ENCODE data around the gene NKX3-2.

Gene NKX3-2

DNA sequence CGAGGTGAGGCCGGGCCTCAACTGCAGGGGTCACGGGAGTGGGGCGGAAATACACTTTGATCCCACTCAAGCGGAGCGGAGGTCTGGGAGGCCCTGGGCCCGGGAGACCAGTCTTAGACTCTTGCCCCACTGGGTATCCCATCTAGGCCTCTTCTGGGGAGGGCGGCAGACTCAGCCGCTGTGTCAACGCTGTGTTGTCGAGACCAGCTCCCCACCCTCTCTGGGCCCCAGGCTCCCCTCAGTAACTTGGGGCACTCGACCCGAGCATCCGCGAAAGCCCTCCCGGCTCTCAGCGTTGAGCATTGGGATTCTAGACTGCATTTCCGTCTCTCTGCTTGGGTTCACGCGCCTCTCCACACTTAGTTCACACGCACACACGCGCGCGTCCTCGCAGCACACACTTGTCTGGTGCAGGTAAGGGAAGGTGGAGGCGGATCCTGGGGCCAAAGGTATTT is 1.7 kb downstream of the NKX3-2 start:
- no peak for ATAC-seq
- TF ChIP-seq, protein P1, sequence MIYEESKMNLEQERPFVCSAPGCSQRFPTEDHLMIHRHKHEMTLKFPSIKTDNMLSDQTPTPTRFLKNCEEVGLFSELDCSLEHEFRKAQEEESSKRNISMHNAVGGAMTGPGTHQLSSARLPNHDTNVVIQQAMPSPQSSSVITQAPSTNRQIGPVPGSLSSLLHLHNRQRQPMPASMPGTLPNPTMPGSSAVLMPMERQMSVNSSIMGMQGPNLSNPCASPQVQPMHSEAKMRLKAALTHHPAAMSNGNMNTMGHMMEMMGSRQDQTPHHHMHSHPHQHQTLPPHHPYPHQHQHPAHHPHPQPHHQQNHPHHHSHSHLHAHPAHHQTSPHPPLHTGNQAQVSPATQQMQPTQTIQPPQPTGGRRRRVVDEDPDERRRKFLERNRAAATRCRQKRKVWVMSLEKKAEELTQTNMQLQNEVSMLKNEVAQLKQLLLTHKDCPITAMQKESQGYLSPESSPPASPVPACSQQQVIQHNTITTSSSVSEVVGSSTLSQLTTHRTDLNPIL (CRISPR knock-in tag; IDR thresholded peaks at IDR 0.05; ENCODE audit: low read depth): no peak
- TF ChIP-seq ZFP3 (CRISPR knock-in tag; IDR thresholded peaks at IDR 0.05): no peak
- TF ChIP-seq, protein P2, sequence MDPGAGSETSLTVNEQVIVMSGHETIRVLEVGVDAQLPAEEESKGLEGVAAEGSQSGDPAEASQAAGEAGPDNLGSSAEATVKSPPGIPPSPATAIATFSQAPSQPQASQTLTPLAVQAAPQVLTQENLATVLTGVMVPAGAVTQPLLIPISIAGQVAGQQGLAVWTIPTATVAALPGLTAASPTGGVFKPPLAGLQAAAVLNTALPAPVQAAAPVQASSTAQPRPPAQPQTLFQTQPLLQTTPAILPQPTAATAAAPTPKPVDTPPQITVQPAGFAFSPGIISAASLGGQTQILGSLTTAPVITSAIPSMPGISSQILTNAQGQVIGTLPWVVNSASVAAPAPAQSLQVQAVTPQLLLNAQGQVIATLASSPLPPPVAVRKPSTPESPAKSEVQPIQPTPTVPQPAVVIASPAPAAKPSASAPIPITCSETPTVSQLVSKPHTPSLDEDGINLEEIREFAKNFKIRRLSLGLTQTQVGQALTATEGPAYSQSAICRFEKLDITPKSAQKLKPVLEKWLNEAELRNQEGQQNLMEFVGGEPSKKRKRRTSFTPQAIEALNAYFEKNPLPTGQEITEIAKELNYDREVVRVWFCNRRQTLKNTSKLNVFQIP (CRISPR knock-in tag; IDR thresholded peaks at IDR 0.05; ENCODE audit: borderline replicate concordance, low read depth): no peak
- no peak for TF ChIP-seq ISL1 (CRISPR knock-in tag; IDR thresholded peaks at IDR 0.05)
- TF ChIP-seq ZFP30 (CRISPR knock-in tag; IDR thresholded peaks at IDR 0.05): no peak
- TF ChIP-seq BACH2 (CRISPR knock-in tag; IDR thresholded peaks at IDR 0.05; ENCODE audit: borderline replicate concordance): no peak
- TF ChIP-seq ZNF70 (CRISPR knock-in tag; IDR thresholded peaks at IDR 0.05): no peak
- TF ChIP-seq GLIS3 (CRISPR knock-in tag; IDR thresholded peaks at IDR 0.05): no peak
- TF ChIP-seq OSR1 (CRISPR knock-in tag; IDR thresholded peaks at IDR 0.05): no peak
- no peak for TF ChIP-seq TOX (CRISPR knock-in tag; IDR thresholded peaks at IDR 0.05; ENCODE audit: borderline replicate concordance)

DNA sequence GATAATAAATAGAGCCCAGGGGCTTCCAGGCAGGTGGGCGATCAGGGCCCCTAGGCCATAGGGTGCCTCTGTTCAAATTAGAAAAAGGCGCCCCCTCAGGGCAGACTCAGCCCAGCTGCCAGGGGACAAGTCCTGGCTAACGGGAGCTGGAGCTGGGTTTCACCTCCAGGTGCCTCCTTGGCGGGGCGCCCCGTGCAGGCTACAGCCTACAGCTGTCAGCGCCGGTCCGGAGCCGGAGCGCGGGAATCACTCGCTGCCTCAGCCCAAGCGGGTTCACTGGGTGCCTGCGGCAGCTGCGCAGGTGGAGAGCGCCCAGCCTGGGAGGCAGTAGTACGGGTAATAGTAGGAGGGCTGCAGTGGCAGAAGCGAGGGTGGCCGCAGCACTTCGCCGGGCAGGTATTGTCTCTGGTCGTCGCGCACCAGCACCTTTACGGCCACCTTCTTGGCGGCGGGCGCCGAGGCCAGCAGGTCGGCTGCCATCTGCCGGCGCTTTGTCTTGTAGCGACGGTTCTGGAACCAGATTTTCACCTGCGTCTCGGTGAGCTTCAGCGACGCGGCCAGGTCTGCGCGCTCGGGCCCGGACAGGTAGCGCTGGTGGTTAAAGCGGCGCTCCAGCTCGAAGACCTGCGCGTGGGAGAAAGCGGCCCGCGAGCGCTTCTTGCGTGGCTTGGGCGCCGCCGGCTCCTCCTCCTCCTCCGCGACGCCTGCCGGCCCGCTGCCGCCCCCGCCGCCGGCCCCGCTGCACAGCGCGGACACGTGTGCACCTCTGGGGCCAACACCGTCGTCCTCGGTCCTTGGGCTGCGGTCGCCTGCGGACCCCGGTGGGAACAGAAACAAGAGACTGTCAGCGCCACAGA is 2.4 kb downstream of the NKX3-2 start:
- no peak for TF ChIP-seq OSR1 (CRISPR knock-in tag; IDR thresholded peaks at IDR 0.05)
- no peak for TF ChIP-seq ISL1 (CRISPR knock-in tag; IDR thresholded peaks at IDR 0.05)
- no peak for TF ChIP-seq CSDC2 (CRISPR knock-in tag; IDR thresholded peaks at IDR 0.05)
- TF ChIP-seq, protein P3, sequence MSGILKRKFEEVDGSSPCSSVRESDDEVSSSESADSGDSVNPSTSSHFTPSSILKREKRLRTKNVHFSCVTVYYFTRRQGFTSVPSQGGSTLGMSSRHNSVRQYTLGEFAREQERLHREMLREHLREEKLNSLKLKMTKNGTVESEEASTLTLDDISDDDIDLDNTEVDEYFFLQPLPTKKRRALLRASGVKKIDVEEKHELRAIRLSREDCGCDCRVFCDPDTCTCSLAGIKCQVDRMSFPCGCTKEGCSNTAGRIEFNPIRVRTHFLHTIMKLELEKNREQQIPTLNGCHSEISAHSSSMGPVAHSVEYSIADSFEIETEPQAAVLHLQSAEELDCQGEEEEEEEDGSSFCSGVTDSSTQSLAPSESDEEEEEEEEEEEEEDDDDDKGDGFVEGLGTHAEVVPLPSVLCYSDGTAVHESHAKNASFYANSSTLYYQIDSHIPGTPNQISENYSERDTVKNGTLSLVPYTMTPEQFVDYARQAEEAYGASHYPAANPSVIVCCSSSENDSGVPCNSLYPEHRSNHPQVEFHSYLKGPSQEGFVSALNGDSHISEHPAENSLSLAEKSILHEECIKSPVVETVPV (CRISPR knock-in tag; IDR thresholded peaks at IDR 0.05): no peak
- TF ChIP-seq, protein P2 (CRISPR knock-in tag; IDR thresholded peaks at IDR 0.05; ENCODE audit: borderline replicate concordance, low read depth): no peak
- no peak for TF ChIP-seq BACH2 (CRISPR knock-in tag; IDR thresholded peaks at IDR 0.05; ENCODE audit: borderline replicate concordance)
- TF ChIP-seq PPARA (CRISPR knock-in tag; IDR thresholded peaks at IDR 0.05; ENCODE audit: borderline replicate concordance): no peak
- TF ChIP-seq GLIS3 (CRISPR knock-in tag; IDR thresholded peaks at IDR 0.05): no peak
- TF ChIP-seq TOX (CRISPR knock-in tag; IDR thresholded peaks at IDR 0.05; ENCODE audit: borderline replicate concordance): no peak
- TF ChIP-seq ARNTL (CRISPR knock-in tag; IDR thresholded peaks at IDR 0.05; ENCODE audit: borderline replicate concordance, low read depth): no peak
- no peak for TF ChIP-seq ZFP30 (CRISPR knock-in tag; IDR thresholded peaks at IDR 0.05)
- no peak for TF ChIP-seq ESRRG (CRISPR knock-in tag; IDR thresholded peaks at IDR 0.05)
- TF ChIP-seq SNAI2 (CRISPR knock-in tag; IDR thresholded peaks at IDR 0.05): no peak
- TF ChIP-seq TCF4 (CRISPR knock-in tag; IDR thresholded peaks at IDR 0.05; ENCODE audit: borderline replicate concordance): no peak
- no peak for TF ChIP-seq ZNF8 (CRISPR knock-in tag; IDR thresholded peaks at IDR 0.05)
- TF ChIP-seq, protein P1 (CRISPR knock-in tag; IDR thresholded peaks at IDR 0.05; ENCODE audit: low read depth): no peak
- no peak for TF ChIP-seq ZFP3 (CRISPR knock-in tag; IDR thresholded peaks at IDR 0.05)
- no peak for TF ChIP-seq RARB (CRISPR knock-in tag; IDR thresholded peaks at IDR 0.05)

DNA sequence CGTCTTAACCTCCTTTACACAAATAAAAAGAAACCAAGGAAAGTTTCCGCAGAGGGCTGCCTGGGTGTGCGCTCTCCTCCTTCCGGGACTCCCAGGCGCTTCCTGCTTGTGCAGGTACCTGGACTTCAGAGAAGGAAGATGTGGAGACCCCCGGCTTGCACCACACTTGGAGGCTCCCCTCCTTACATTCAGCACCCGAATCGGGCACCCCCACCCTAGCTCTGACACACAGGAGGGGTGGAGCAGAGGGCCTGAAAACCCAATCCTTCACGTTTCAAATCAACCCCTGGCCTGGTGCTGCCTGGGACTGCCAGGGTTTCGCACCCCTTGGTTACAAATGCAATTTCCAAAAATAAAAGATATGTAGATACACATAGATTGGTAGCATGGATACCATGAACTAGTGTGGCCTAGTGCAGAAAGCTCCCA is 3.1 kb downstream of the NKX3-2 start:
- no peak for TF ChIP-seq ISL1 (CRISPR knock-in tag; IDR thresholded peaks at IDR 0.05)
- ATAC-seq: no peak

More for the DNA sequence above, 2.4 kb downstream of the NKX3-2 start:
- ATAC-seq: peak; percentile 5; the same call in 2 of the 3 replicates
